Mesenchymal stem cell (in vitro differentiated cells and primary cell): Measurements from ENCODE around the gene G2E3.

ENCODE experiments used
- DNase-seq: peaks from one replicate; pipeline ENCODE4 v3.0.0-alpha.2; 2013
- H2AFZ ChIP-seq: one replicate; pipeline ENCODE4 v1.6.1; 2013; ENCODE audit warnings: low read depth, mild to moderate bottlenecking, control low read depth, inconsistent platforms, low read length, moderate library complexity
- H2AK5ac ChIP-seq: 2 replicates; pipeline ENCODE4 v1.6.1; 2013; ENCODE audit warnings: low read length, moderate library complexity, mild to moderate bottlenecking, inconsistent platforms; ENCODE audit not compliant: severe bottlenecking
- H2BK120ac ChIP-seq: one replicate; pipeline ENCODE4 v1.6.1; 2013; ENCODE audit warnings: low read depth, mild to moderate bottlenecking, inconsistent platforms, low read length, moderate library complexity
- H2BK12ac ChIP-seq, 2 experiments: one replicate each; pipeline ENCODE4 v1.6.1; 2013; ENCODE audit warnings: inconsistent platforms in 2 of 2, low read length in 2 of 2, mild to moderate bottlenecking in 2 of 2, moderate library complexity in 2 of 2, control low read depth in 1 of 2
- H2BK15ac ChIP-seq: one replicate; pipeline ENCODE4 v1.6.1; 2013; ENCODE audit warnings: mild to moderate bottlenecking, low read depth, inconsistent platforms; ENCODE audit not compliant: poor library complexity, severe bottlenecking
- H2BK5ac ChIP-seq: 2 replicates; pipeline ENCODE4 v1.6.1; 2013; ENCODE audit warnings: low read depth, mild to moderate bottlenecking, low read length, control low read depth, inconsistent platforms; ENCODE audit not compliant: poor library complexity, severe bottlenecking
- H3K14ac ChIP-seq, 2 experiments: one replicate each; pipeline ENCODE4 v1.6.1; 2013; ENCODE audit warnings: inconsistent platforms in 2 of 2, low read length in 2 of 2, control low read depth in 1 of 2, mild to moderate bottlenecking in 1 of 2, moderate library complexity in 1 of 2
- H3K18ac ChIP-seq, 2 experiments: one replicate each; pipeline ENCODE4 v1.6.1; 2013; ENCODE audit warnings: inconsistent platforms in 2 of 2, low read length in 2 of 2, control low read depth in 1 of 2, low read depth in 1 of 2, mild to moderate bottlenecking in 1 of 2
- H3K23ac ChIP-seq, 2 experiments: one replicate each; pipeline ENCODE4 v1.6.1; 2013; ENCODE audit warnings: inconsistent platforms in 2 of 2, low read length in 2 of 2, mild to moderate bottlenecking in 2 of 2, moderate library complexity in 2 of 2, control low read depth in 1 of 2
- H3K27ac ChIP-seq: 2 replicates; pipeline ENCODE4 v1.5.1; 2013; ENCODE audit warnings: mild to moderate bottlenecking, moderate library complexity, low read length, control low read depth, inconsistent platforms; ENCODE audit not compliant: poor library complexity, severe bottlenecking
- H3K27me3 ChIP-seq, 2 experiments: 2 replicates each; pipeline versions ENCODE4 v1.6.1 to v1.7.0; 2013; ENCODE audit warnings: low read length in 2 of 2, mild to moderate bottlenecking in 2 of 2, moderate library complexity in 2 of 2, control low read depth in 1 of 2, inconsistent platforms in 1 of 2; ENCODE audit not compliant: control insufficient read depth in 1 of 2, insufficient read depth in 1 of 2
- H3K36me3 ChIP-seq, 2 experiments: 2 replicates each; pipeline versions ENCODE4 v1.6.1 to v1.7.0; 2013; ENCODE audit warnings: low read length in 2 of 2, control low read depth in 1 of 2, inconsistent platforms in 1 of 2, low read depth in 1 of 2, mild to moderate bottlenecking in 1 of 2; ENCODE audit not compliant: insufficient read depth in 2 of 2, control insufficient read depth in 1 of 2
- H3K4ac ChIP-seq, 2 experiments: one replicate each; pipeline ENCODE4 v1.6.1; 2013; ENCODE audit warnings: inconsistent platforms in 2 of 2, low read length in 2 of 2, mild to moderate bottlenecking in 2 of 2, moderate library complexity in 2 of 2, control low read depth in 1 of 2, low read depth in 1 of 2
- H3K4me1 ChIP-seq: 2 replicates; pipeline ENCODE4 v1.6.1; 2013; ENCODE audit warnings: low read depth, low read length, control low read depth; ENCODE audit not compliant: control insufficient read depth, insufficient read depth
- H3K4me2 ChIP-seq: 2 replicates; pipeline ENCODE4 v1.6.1; 2013; ENCODE audit warnings: low read length, mild to moderate bottlenecking, inconsistent platforms; ENCODE audit not compliant: poor library complexity, severe bottlenecking
- H3K4me3 ChIP-seq, 2 experiments: 2 replicates each; pipeline versions ENCODE4 v1.5.1 to v1.7.0; 2013; ENCODE audit warnings: low read length in 2 of 2, mild to moderate bottlenecking in 2 of 2, control low read depth in 1 of 2, low read depth in 1 of 2; ENCODE audit not compliant: insufficient read depth in 1 of 2
- H3K79me1 ChIP-seq: replicated peaks from 2 replicates; pipeline ENCODE4 v1.6.1; 2013; ENCODE audit warnings: mild to moderate bottlenecking, control low read depth, low read length, inconsistent platforms; ENCODE audit not compliant: poor library complexity, severe bottlenecking
- H3K9ac ChIP-seq: 2 replicates; pipeline ENCODE4 v1.7.0; 2013; ENCODE audit warnings: mild to moderate bottlenecking, low read length, moderate library complexity
- H3K9me3 ChIP-seq: 2 replicates; pipeline ENCODE4 v1.7.0; 2013; ENCODE audit warnings: mild to moderate bottlenecking, low read length; ENCODE audit not compliant: control insufficient read depth
- H4K8ac ChIP-seq: one replicate; pipeline ENCODE4 v1.6.1; 2013; ENCODE audit warnings: inconsistent platforms, mild to moderate bottlenecking, low read length, moderate library complexity
- H4K91ac ChIP-seq: one replicate; pipeline ENCODE4 v1.6.1; 2013; ENCODE audit warnings: mild to moderate bottlenecking, low read length, inconsistent platforms
- WGBS: methylation state at CpG from one replicate; pipeline ENCODE4 v1.1.7; 2013; ENCODE audit warnings: mixed read lengths; 5-methylcytosine and 5-hydroxymethylcytosine counted together

The G2E3 gene

GRCh38 chr14:30580616-30581282 is 21.8 kb downstream of the G2E3 start:
- Histone ChIP-seq H2AK5ac (no peak overlapping the region), H4K91ac (no peak overlapping the region), H3K4me1 (no peaks in the 10 kb centered on the region), H2AFZ (no peak overlapping the region), H3K14ac (no peak overlapping the region), H2BK12ac (no peak overlapping the region), H3K4me2 (no peak overlapping the region), H3K9me3 (peaks cover 5% of the 10 kb centered on the region), H4K8ac (no peak overlapping the region), H3K4me3 (no peak overlapping the region), H3K27ac (no peak overlapping the region), H3K9ac (no peak overlapping the region), H3K79me1 (peaks cover under 1% of the 10 kb centered on the region), H2BK5ac (no peak overlapping the region), H3K36me3 (peaks cover 3 to 18% of the 10 kb centered on the region in 2 experiments), H3K27me3 (no peaks in the 10 kb centered on the region), H3K23ac (no peak overlapping the region), H3K4ac (no peak overlapping the region), H3K18ac (no peak overlapping the region), H2BK15ac (no peak overlapping the region), H2BK120ac (no peak overlapping the region)
- no CpG with 5 or more reads among the region's 2 CpGs for WGBS
- no peak for DNase-seq

- no peak overlapping the region for H2BK12ac ChIP-seq
- H3K27me3 ChIP-seq = no peaks in the 10 kb centered on the region
- no peak overlapping the region for H3K4me3 ChIP-seq
- H3K36me3 ChIP-seq = peaks cover 3 to 18% of the 10 kb centered on the region in 2 experiments
- DNase-seq = no peak
- H3K9me3 ChIP-seq = peaks cover 5% of the 10 kb centered on the region
- H4K8ac ChIP-seq = no peak overlapping the region
- no peak overlapping the region for H2BK15ac ChIP-seq
- H2AFZ ChIP-seq = no peak overlapping the region
- no peak overlapping the region for H3K27ac ChIP-seq
- H2BK120ac ChIP-seq = no peak overlapping the region
- H3K4ac ChIP-seq = no peak overlapping the region
- 90% methylated on average over 7 of the region's 7 CpGs for WGBS
- H3K4me1 ChIP-seq = no peaks in the 10 kb centered on the region
- H3K18ac ChIP-seq = no peak overlapping the region
- no peak overlapping the region for H2BK5ac ChIP-seq
- no peak overlapping the region for H3K14ac ChIP-seq
- no peak overlapping the region for H3K4me2 ChIP-seq
- no peak overlapping the region for H3K9ac ChIP-seq
- peaks cover 5% of the 10 kb centered on the region for H3K79me1 ChIP-seq
- H2AK5ac ChIP-seq = no peak overlapping the region
- H3K23ac ChIP-seq = no peak overlapping the region
- H4K91ac ChIP-seq = no peak overlapping the region
Measured at GRCh38 chr14:30581283-30581625, 22.3 kb downstream of the G2E3 start.

GRCh38 chr14:30582376-30582775 is 23.4 kb downstream of the G2E3 start:
- Histone ChIP-seq H3K4me3 (no peak overlapping the region), H3K27me3 (no peaks in the 10 kb centered on the region), H4K91ac (no peak overlapping the region), H2BK120ac (no peak overlapping the region), H2AFZ (no peak overlapping the region), H3K9ac (no peak overlapping the region), H3K18ac (no peak overlapping the region), H3K23ac (no peak overlapping the region), H2BK5ac (no peak overlapping the region), H3K4me1 (no peaks in the 10 kb centered on the region), H3K4ac (no peak overlapping the region), H2AK5ac (no peak overlapping the region), H3K4me2 (no peak overlapping the region), H4K8ac (no peak overlapping the region), H3K9me3 (peaks cover 5% of the 10 kb centered on the region), H3K79me1 (peaks cover 8% of the 10 kb centered on the region), H2BK15ac (no peak overlapping the region), H3K14ac (no peak overlapping the region), H3K36me3 (peaks cover 3 to 22% of the 10 kb centered on the region in 2 experiments), H3K27ac (no peak overlapping the region), H2BK12ac (no peak overlapping the region)
- DNase-seq = no peak
- 100% methylated on average over 1 of the region's 1 CpG for WGBS

- Histone ChIP-seq H3K4ac (no peak overlapping the region), H3K18ac (no peak overlapping the region), H3K79me1 (peaks cover 10% of the 10 kb centered on the region), H2AFZ (no peak overlapping the region), H3K14ac (no peak overlapping the region), H3K4me3 (no peak overlapping the region), H4K91ac (no peak overlapping the region), H2BK120ac (no peak overlapping the region), H4K8ac (no peak overlapping the region), H3K27ac (no peak overlapping the region), H3K9me3 (peaks cover 5% of the 10 kb centered on the region), H3K23ac (no peak overlapping the region), H2AK5ac (no peak overlapping the region), H3K4me2 (no peak overlapping the region), H3K4me1 (no peaks in the 10 kb centered on the region), H2BK5ac (no peak overlapping the region), H3K27me3 (no peaks in the 10 kb centered on the region), H2BK12ac (no peak overlapping the region), H3K36me3 (peaks cover 3 to 31% of the 10 kb centered on the region in 2 experiments), H2BK15ac (no peak overlapping the region), H3K9ac (no peak overlapping the region)
- DNase-seq = no peak
Measured at GRCh38 chr14:30584058-30584630, 25.2 kb downstream of the G2E3 start.
